ENCODE data around the gene LAMA1. TPM values are rescaled to one million over a fixed set of nuclear protein-coding genes. Genes with fewer than 3 reads are reported as not detected.

Gene LAMA1
- total and polyA plus RNA-seq, 2 of the 8 experiments (the other 6 are each of a cell fraction or from before 2014, with no cell fraction given) = 30.4 to 48.7 TPM

- Histone ChIP-seq H3K4me3 (ENCODE audit: extremely low read depth in 1 of 4, insufficient read depth in 2 of 4, low read depth in 3 of 4, low read length in 4 of 4) (no peak overlapping the region), H3K23ac (ENCODE audit: insufficient read length) (no peak overlapping the region), H2AK5ac (ENCODE audit: low read depth, low read length) (no peak overlapping the region), H3K4me1 (replicated peaks in 1 of 4; ENCODE audit: control insufficient read depth in 3 of 4, insufficient read depth in 4 of 4, low read length in 3 of 4) (no peaks in the 10 kb centered on the region), H2BK120ac (replicated peaks; ENCODE audit: low read depth, low read length) (no peak overlapping the region), H3K4me2 (ENCODE audit: insufficient read depth in 1 of 2, low read depth in 2 of 2, low read length in 2 of 2) (no peak overlapping the region), H2BK12ac (ENCODE audit: low read depth, low read length) (no peak overlapping the region), H2BK15ac (ENCODE audit: low read length) (no peak overlapping the region), H3K23me2 (ENCODE audit: low read depth, low read length) (no peaks in the 10 kb centered on the region), H3K56ac (replicated peaks; ENCODE audit: insufficient read length, low read depth, low read length) (no peak overlapping the region), H2BK20ac (ENCODE audit: low read length) (no peak overlapping the region), H3K9me3 (ENCODE audit: insufficient read depth in 2 of 2, low read depth in 1 of 2, low read length in 1 of 2) (no peaks in the 10 kb centered on the region), H3K36me3 (ENCODE audit: control insufficient read depth in 2 of 4, insufficient read depth in 4 of 4, low read length in 3 of 4) (peaks cover 10 to 34% (median 23%) of the 10 kb centered on the region in 4 experiments; a peak in 7 of 8 replicates), H3K79me1 (ENCODE audit: low read depth, low read length) (no peaks in the 10 kb centered on the region), H4K91ac (replicated peaks; ENCODE audit: insufficient read length, low read length) (no peak overlapping the region), H4K8ac (ENCODE audit: extremely low read depth, insufficient read depth, low read length) (no peak overlapping the region), H3K4ac (replicated peaks; ENCODE audit: insufficient read length, low read depth, low read length) (no peak overlapping the region), H3K9ac (replicated peaks in 1 of 4; ENCODE audit: extremely low read depth in 1 of 4, low read depth in 3 of 4, low read length in 3 of 4) (no peak overlapping the region), H2BK5ac (ENCODE audit: low read depth, low read length) (no peak overlapping the region), H2AFZ (ENCODE audit: low read length) (no peak overlapping the region), H3K27ac (ENCODE audit: low read depth, low read length) (no peak overlapping the region), H4K20me1 (replicated peaks in 1 of 2; ENCODE audit: control insufficient read depth in 1 of 2, insufficient read depth in 2 of 2, low read length in 2 of 2) (no peaks in the 10 kb centered on the region), H3K18ac (ENCODE audit: extremely low read depth, low read length) (no peak overlapping the region), H3K79me2 (ENCODE audit: control insufficient read depth in 1 of 2, insufficient read depth in 2 of 2, low read length in 2 of 2) (no peaks in the 10 kb centered on the region), H3K27me3 (replicated peaks in 1 of 4; ENCODE audit: control insufficient read depth in 3 of 4, extremely low read depth in 1 of 4, insufficient read depth in 3 of 4, low read length in 3 of 4) (no peaks in the 10 kb centered on the region), H3K14ac (ENCODE audit: insufficient read length) (no peak overlapping the region), H4K5ac (ENCODE audit: insufficient read length, low read depth, low read length) (no peak overlapping the region)
- ChIA-PET CTCF (ENCODE audit: partially characterized antibody) (interaction anchor here (0.7 to 1.2 kb wide), 3 partner anchors 9 to 11 kb away, joined by 3 to 4 read pairs (median 3); no protein-coding TSS in a partner anchor), POLR2A (ENCODE audit: partially characterized antibody) (no interaction called here)
- FAIRE-seq = no peak
- no peak for DNase-seq (ENCODE audit: low read depth in 1 of 2, low spot score in 2 of 2)
- TF ChIP-seq TAF7 (optimal IDR thresholded peaks at IDR 0.05; ENCODE audit: borderline replicate concordance, low read depth, low read length) (no peak), MAFK (IDR thresholded peaks at IDR 0.05; ENCODE audit: low read depth, low read length) (no peak), SP2 (IDR thresholded peaks at IDR 0.05; ENCODE audit: low read length) (no peak), CTCF (IDR thresholded peaks at IDR 0.05; ENCODE audit: control extremely low read depth in 1 of 3, insufficient read depth in 1 of 3, low read depth in 1 of 3, low read length in 3 of 3) (no peak), RBBP5 (IDR thresholded peaks at IDR 0.05; ENCODE audit: borderline replicate concordance, low read depth, low read length) (no peak), CBX5 (IDR thresholded peaks at IDR 0.05; ENCODE audit: low read depth, low read length) (no peak), RFX5 (IDR thresholded peaks at IDR 0.05; ENCODE audit: borderline replicate concordance, low read depth, low read length) (no peak), HDAC2 (IDR thresholded peaks at IDR 0.05; ENCODE audit: borderline replicate concordance in 1 of 2, low read depth in 2 of 2, low read length in 2 of 2) (no peak), SIX5 (IDR thresholded peaks at IDR 0.05; ENCODE audit: low read depth, low read length) (no peak), USF2 (IDR thresholded peaks at IDR 0.05; ENCODE audit: low read length) (no peak), NRF1 (IDR thresholded peaks at IDR 0.05; ENCODE audit: low read depth, low read length) (no peak)
These were observed 124.8 kb downstream of the LAMA1 start for GRCh38 chr18:6992761-6993160.

All from H1 (cell line).